Activated gamma-delta T cell treated with anti-CD3 and anti-CD28 coated beads, Interleukin-2, amount 50 U/mL, for 16 hours (primary cell): Measurements from ENCODE around the gene FAM111A.
"Not testable (repeated sequence)": the region's sequence is repeated elsewhere in the genome, so short reads cannot be mapped to it uniquely, and the experiment has no call there.

Experiments used
- DNase-seq: peaks from one replicate; pipeline ENCODE4 v3.0.0-alpha.2; 2020; ENCODE audit warnings: low read depth

Gene FAM111A, protein sequence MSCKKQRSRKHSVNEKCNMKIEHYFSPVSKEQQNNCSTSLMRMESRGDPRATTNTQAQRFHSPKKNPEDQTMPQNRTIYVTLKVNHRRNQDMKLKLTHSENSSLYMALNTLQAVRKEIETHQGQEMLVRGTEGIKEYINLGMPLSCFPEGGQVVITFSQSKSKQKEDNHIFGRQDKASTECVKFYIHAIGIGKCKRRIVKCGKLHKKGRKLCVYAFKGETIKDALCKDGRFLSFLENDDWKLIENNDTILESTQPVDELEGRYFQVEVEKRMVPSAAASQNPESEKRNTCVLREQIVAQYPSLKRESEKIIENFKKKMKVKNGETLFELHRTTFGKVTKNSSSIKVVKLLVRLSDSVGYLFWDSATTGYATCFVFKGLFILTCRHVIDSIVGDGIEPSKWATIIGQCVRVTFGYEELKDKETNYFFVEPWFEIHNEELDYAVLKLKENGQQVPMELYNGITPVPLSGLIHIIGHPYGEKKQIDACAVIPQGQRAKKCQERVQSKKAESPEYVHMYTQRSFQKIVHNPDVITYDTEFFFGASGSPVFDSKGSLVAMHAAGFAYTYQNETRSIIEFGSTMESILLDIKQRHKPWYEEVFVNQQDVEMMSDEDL

DNA sequence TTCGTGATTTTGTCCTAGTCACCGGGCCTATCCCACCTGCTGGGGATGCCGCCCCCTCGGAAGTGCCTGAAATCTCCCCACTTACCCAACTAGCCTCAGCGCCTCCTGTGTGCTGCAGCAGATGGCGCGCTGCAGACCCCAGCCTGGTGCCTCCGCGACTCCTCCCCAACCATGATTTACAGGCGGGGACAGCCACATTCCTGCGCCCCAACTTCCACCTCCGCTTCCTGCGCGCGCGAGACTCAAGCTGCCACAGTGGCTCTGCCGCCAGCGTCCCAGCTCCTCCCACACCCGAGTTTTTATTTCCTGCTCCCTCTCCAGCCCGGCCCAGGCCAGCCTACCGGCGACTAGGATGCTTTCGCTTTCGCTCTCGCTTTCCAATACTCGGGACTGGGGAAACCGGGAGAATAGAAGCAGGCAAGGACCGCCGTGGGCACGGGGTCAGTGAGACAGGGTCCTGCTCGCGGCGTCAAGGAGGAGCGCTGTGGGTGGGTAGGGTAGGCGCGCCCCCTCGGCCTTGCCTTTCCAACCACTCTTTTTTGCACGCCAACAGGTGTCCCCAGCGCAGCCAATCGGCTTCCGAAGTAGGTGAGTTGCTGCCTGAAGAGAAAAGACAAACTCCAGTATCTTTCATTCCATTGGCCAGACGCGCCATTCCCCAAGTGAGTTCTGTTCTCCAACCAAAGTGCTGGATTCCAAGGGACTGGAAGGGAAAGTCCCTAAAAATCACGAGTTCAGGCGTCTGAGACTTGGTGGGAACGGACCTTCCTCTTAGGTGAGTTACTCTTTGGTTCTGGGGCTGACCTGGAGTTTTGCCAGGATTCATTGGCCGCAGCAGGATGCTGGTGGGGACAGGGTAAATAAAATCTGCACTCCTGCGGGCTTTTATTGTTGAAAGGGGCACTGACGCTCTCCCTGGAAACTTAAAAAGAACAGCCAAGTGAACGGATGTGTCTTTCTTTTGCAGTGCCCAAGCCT lies at the start of gene FAM111A:
Gene FAM111A (plus strand): TSS at position 327 of the 978 bp plus-strand sequence. CDS start 6,017 bp downstream, outside the sequence.
- peak; percentile 72 for DNase-seq

DNA sequence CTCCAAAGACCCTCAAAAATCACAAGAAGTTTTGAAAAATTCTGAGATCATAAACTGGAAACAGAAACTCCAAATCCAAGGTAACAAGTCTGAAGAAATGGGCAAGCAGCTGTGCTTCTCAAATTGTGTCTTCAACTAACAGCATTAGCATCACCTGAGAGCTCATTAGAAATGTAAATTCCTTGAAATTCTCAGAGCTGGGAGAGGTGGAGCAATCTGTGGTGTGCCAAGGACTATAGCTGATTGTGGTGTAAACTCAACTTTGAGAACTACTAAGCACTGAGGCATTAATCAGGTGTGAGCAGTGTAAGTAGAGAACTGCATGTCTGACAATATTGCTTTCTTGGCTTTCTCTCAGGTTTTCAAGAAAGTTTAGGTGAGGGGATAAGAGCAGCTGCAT lies 49.1 kb upstream of the FAM111A start:
- not testable (repeated sequence) for DNase-seq

DNA sequence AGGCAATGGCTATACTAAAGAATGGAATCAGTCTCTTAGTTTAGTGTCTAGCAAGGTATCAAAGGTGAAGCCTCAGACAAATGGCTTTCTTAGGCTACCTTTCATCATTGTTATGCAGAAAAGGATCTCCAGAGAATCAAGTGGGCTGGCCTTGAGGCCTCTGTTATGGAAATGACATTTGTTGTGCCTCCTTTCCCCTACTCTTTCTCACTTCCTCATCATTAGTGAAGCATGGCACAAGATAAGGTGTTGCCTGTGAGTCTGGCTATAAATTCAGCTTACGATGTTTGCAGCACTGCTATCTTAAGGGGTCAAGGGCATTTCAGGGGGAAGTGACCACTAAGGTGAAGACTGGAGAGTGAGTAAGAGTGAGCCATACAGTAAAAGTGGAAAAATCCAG lies 47.4 kb upstream of the FAM111A start:
- DNase-seq = not testable (repeated sequence)

DNA sequence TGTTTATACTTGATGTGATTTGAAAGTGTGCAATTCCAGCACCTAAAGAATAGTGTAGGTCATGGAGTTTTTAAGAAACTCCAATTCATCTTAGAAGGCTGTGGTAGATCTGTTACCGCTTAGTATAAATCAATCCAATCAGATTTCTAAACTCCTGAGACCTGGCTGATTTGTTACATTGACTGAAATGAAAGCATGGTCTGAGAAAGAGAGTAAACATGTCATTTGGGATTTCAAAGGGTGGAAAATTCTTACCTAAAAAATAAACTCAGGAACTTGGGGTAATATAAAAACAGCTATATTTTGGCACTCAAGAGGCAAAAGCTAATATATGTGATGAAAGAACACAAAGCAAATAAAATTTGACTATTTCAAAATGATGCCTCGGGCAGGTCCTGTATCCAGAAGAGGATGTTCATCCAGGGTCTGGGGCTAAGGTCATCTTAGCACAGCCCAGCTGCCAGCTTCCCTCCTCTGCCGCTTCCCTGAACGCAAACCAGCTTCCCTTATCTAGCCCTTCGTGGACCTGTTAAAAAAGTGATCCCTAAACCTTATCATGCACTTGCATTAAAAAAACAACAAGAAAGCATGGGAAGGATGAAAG lies 46.6 kb upstream of the FAM111A start:
- not testable (repeated sequence) for DNase-seq

DNA sequence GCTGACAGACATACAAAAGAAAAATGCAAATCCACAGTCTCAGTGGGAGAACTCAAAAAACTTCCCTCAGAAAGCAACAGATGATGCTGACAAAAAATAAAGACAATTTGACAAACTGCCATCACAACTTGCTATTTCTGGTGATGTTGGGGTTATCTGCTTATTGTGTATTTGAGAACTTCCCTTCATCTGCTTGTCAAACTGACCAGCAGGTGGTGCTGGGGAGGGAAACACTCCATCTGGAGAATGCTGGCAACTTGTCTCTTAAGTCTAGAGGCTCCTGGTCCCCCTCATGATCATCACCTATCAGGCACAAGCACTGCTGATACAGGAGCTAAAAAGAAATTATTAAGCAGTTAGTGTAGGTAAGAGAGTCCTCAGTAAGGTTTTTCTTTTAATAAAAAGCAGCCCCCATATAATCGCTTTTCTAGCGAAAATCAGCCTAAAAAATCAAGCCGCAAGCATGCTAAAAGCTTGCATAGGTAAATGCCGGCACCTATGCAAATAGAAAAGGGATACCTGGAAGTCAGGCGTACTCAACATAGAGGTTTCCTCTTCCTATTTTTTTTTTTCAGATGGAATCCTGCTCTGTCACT lies 45.4 kb upstream of the FAM111A start:
- DNase-seq = peak; percentile 53

DNA sequence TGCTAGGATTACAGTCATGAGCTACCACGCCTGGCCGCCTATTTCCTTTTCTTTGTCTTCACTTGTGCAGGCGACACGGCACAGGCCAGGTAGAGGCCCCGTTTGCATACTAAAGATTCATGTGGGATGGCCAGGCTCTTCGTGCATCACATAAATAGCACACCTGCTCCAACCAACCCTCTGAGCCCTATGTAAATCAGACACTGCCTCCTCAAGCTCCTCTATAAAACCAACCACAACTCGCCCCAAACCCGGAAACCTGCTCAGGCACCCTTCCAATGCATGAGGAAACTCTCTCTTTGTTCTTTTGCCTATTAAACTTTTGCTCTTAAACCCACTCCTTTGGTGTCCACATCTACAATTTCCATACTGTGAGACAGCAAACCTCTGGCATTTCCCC lies 44.7 kb upstream of the FAM111A start:
- not testable (repeated sequence) for DNase-seq

DNA sequence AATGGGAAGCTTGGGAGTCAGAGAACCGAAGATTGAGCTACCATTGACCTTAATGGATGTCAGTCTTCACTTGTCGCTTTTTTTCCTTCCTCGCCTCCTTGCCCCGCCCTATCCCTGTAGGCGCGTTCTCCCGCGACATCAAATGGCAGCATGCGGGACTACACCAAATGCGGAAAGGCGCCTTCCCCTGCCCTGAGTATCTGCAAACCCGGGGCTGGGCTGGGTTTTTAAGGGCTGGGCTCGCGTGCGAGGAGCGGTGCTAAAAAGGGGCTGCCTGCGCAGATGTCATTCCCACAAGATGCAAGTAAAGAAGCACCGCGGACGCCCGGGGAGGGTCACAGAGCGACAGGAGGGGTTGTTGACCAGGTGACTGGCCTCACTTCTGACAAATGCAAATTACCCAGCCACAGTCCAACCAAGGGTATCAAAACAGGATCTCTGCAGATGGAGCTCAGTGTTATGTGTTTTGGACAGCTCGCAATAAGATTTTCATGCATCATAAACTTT lies 40.3 kb upstream of the FAM111A start:
- peak; percentile 9 for DNase-seq

DNA sequence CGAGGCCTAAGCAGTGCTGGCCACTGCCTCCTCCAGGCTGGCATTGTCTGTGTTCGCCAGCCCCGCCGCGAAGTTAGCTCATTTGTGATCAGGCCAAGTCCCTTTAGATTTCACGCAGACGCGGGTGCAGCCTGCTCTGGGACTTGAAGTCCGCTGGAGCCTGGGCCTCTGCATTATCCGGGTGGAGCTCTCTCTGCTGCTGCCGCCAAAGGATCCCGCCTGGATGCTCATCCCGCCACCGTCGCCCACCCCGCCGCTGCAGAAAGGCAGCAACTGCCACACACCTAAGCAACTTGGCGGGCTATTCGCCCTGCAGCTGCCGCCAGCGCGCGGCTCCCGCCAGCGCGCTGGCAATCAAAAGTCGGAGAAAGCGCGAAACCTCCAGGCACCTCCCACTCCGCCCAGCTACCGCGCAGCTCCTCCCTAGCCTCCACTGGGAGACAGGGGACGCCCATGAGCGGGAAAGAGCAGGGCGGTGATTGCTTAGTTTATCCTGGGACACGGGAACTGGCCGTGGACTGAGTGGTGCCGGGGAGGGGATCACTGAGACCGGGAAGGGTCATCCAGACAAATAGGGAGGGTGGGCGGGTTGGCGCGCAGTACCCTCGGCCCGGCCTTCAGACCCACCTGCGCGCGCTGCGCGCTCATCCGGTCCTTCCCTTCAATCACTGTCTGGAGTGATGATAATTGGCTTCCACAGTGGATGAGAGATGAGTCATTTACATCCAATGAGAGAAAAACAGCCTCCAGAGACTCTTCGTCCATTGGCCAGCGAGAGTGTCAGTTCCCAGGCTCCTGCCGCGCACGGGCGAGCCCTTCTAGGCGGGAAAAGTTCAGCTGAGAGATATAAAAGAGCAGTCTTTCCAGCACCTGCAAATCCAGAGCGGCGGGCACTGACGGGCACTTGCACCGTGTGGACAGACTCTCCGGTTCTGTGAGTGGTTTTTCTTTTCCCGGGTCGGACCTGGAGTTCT lies 36.0 kb upstream of the FAM111A start, which contains the start of gene FAM111B:
Gene FAM111B (plus strand): TSS at position 875 of the 974 bp plus-strand sequence. CDS start 2,389 bp downstream, outside the sequence.
- DNase-seq = peak; percentile 6

DNA sequence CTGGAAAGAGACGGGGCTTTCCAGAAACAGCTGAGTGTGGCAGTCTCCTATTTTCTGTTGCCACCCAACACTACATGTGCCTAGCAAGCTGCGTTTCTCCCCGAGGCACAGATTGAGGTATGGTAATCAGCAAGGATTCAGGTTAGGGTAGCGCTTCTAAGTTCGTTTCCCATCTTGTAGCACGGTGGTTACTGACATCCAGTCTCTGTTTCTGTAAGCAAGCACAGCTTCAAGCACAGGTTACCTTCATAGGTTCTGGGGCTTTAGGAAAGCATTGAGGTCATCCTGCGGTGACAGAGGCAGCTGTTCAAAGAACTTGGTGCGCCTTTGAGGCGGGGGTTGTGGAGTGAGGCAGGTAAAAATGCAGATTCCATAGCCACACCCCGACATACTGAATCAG lies 34.9 kb upstream of the FAM111A start:
- DNase-seq = not testable (repeated sequence)

DNA sequence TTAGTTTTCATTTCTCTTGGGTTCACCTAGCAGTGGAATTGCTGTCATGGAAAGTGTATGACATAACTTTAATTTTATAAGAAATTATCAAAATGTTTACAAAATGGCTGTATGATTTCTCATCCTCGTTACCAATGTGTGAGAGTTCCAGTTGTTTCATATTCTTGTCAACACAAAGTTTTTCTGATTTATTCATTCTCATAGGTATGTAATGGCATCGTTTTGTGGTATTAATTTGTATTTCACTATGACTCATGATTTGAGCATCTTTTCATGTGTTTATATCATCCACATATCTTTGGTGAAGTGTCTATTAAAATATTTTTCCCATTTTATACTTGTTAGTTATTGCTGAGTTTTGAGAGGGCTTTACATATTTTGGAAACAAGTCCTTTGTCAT lies 30.2 kb upstream of the FAM111A start:
- DNase-seq = no peak

DNA sequence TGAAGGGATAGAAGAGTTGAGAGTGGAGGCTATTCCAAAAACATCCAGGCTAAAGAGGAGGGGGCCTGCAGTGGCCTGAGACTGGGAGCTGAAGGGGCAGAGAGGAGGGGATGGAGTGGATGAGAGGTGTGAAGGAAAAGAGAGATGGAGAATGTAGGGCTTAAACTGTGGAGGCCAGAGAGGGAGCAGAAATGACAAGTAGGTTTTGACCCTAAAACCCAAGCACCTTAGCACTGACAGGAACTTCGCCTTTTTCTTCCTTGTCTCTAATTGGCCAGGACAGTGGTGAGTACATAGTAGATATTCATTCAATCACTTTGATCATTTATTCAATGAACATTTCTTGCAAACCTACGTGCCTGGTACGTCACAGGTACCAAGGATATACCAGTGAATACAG lies 28.3 kb upstream of the FAM111A start:
- DNase-seq = no peak

DNA sequence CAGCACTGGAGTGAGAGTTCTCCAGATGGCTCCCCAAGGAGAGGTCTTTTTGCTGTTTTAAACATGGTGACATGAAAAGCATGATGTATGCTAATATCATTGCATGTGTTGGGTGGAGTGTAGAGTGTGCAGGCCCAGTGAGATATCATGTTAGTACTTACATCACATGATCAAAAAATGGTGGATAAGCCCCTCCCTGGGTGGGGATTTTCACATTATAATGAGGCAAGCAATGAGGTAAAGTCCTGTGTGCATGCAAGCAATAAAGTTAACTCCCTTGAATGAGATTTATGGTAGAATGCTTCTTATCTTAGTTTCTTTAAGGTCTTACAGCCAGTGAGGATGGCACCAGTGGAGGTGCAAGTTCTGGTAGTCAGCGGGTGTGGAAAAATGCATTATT lies 27.1 kb upstream of the FAM111A start:
- DNase-seq = no peak

DNA sequence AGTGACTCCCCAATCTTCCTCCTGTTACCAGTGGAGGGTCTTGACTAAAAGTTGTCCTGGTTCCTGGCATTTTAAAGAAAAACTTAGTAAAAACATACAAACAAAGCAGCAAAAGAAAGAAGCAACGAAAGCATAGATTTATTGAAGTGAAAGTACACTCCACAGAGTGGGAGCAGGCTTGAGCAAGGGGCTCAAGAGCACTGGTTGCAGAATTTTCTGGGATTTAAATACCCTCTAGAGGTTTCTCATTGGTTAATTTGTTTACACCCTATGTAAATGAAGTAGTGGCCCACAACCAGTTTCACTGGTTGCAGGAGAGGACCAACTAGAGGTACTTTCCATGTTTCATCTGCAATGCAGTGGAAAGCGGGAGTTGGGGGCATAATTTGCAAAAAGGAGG lies 24.9 kb upstream of the FAM111A start:
- no peak for DNase-seq

DNA sequence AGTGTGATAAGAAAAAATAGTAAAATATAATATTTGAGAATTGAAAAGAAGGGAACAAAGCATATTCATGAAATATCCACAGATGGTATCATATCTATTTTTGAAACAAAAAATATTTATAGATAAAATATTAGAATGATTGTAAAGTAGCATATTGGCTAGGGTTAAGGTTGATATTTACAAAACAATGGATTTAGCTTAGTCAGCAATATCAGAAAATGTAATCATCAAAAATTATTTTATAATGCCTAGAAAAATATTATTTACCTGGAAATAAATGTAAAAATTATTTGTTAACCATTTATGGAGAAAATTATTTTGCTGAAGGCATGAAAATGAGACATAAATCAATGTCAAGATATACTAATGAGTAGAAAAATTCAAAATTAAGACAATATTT lies 22.8 kb upstream of the FAM111A start:
- DNase-seq = no peak

DNA sequence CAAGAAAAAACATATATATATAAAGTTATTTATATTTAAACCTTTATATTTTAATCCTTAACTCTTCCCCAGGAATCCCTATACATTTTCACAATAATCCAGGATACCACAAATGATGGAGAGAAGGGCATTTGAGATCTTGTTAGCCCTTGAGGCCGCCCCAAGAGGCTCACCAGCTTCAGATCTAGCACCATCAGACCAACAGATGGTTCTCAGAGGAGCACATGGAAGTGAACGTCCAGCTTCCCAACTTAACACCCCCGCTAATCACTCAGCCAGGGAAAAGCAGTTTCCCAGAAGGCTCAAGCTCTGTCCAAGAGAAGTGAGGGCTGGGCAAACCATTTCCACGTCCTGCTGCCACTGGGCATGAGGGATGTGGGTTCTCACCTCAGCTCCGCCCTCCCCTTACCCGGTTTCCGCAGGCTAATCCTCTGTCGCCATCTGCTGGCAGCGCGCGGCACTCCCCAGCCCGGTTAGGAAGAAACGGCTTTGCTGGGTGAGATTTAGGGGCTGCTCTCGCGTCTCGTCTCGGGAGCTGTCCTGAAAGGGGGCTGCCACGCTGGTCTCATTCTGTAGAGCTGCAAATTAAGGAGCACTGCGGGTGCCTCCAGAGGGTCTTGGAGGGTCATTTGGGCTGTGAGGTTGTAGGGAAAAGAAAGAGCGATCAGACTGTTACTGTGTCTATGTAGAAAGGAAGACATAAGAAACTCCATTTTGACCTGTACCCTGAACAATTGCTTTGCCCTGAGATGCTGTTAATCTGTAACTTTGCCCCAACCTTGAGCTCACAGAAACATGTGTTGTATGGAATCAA lies 6.8 kb upstream of the FAM111A start:
- DNase-seq = peak; percentile 82

DNA sequence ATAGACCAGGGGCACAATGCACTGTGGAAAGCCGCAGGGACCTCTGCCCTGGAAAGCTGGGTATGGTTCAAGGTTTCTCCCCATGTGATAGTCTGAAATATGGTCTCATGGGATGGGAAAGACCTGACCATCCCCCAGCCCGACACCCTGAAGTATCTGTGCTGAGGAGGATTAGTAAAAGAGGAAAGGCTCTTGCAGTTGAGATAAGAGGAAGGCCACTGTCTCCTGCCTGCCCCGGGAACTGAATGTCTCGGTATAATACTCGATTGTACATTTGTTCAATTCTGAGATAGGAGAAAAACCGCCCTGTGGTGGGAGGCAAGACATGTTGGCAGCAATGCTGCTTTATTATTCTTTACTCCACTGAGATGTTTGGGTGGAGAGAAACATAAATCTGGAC lies 6.1 kb upstream of the FAM111A start:
- DNase-seq = not testable (repeated sequence)

DNA sequence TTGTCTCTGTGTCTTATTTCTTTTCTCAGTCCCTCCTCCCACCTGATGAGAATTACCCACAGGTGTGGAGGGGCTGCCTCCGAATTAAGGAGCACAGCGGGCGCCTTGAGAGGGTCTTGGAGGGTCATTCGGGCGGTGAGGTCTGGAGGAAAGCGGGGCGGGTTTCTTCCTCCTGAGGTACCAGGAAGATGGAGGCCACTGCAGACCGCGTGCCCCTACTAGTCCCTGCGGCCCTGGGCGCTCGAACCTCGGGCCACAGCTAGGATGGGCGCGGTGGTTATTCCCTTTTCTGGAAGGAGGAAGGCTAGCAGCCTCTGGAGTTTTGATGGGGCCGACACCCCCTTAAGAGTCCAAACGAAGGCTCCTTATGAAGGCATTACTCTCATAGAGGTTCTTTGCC lies 5.5 kb upstream of the FAM111A start:
- DNase-seq = no peak

DNA sequence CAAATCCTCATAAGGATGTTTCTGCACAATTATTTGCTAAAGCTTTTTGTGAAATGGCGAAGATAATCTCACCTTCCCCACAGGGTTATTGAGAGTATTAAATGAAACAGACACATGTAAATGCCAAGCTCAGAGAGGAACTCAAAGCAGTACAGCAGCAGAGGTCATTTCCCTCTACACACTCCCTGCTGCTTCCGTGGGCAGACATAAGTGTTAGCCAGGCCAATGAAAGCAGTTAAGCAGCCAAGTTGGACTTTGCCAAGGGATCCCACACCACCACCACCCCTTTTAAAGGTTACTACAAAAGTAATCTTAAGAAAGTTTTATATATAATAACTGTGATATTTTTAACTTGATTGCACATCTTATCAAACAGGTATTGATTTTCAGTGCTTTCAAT lies 4.0 kb upstream of the FAM111A start:
- DNase-seq = no peak

DNA sequence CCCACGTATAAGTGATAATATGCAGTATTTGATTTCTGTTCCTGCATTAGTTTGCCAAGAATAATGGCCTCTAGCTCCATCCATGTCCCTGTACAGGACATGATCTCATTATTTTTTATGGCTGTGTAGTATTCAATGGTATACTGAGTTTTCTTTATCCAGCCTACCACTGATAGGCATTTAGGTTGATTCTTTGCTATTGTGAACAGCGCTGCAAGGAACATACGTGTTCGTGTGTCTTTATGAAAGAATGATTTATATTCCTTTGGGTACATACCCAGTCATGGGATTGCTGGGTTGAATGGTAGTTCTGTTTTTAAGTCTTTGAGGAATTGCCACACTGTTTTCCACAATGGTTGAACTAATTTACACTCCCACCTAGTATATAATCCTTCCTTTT lies 1.5 kb upstream of the FAM111A start:
- no peak for DNase-seq
